Subcutaneous abdominal adipose tissue (tissue), 5 donors: Measurements from ENCODE around the gene C17orf75.
"Not testable (repeated sequence)": the region's sequence is repeated elsewhere in the genome, so short reads cannot be mapped to it uniquely, and the experiment has no call there.

ENCODE experiments used
- H3K27ac ChIP-seq: one replicate; pipeline ENCODE4 v1.7.0; 2013; ENCODE audit warnings: low read depth, mild to moderate bottlenecking, inconsistent platforms, low read length, moderate library complexity
- H3K27me3 ChIP-seq, 5 donors: one replicate each; pipeline ENCODE4 v1.7.0; 2013; ENCODE audit warnings: low read length in 5 of 5, inconsistent platforms in 1 of 5; ENCODE audit not compliant: control insufficient read depth in 5 of 5, insufficient read depth in 4 of 5
- H3K36me3 ChIP-seq, 5 donors: one replicate each; pipeline ENCODE4 v1.7.0; 2013; ENCODE audit warnings: low read length in 5 of 5; ENCODE audit not compliant: control insufficient read depth in 5 of 5, insufficient read depth in 5 of 5
- H3K4me1 ChIP-seq, 5 donors: one replicate each; pipeline ENCODE4 v1.7.0; 2013; ENCODE audit warnings: low read length in 5 of 5, mild to moderate bottlenecking in 3 of 5, moderate library complexity in 1 of 5; ENCODE audit not compliant: control insufficient read depth in 5 of 5, insufficient read depth in 5 of 5
- H3K4me3 ChIP-seq, 5 donors: one replicate each; pipeline ENCODE4 v1.7.0; 2013; ENCODE audit warnings: low read length in 5 of 5, low read depth in 1 of 5
- H3K9ac ChIP-seq, 5 donors: one replicate each; pipeline ENCODE4 v1.7.0; 2013; ENCODE audit warnings: low read length in 5 of 5, mild to moderate bottlenecking in 4 of 5, moderate library complexity in 3 of 5
- H3K9me3 ChIP-seq, 5 donors: one replicate each; pipeline ENCODE4 v1.7.0; 2013; ENCODE audit warnings: low read length in 5 of 5; ENCODE audit not compliant: control insufficient read depth in 5 of 5
- donor health status: healthy.
- donor health status: healthy.
- donor health status: healthy.
- donor health status: healthy.
- donor health status: healthy.

C17orf75 gene, protein sequence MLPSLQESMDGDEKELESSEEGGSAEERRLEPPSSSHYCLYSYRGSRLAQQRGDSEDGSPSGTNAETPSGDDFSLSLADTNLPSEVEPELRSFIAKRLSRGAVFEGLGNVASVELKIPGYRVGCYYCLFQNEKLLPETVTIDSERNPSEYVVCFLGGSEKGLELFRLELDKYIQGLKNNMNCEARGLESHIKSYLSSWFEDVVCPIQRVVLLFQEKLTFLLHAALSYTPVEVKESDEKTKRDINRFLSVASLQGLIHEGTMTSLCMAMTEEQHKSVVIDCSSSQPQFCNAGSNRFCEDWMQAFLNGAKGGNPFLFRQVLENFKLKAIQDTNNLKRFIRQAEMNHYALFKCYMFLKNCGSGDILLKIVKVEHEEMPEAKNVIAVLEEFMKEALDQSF

GRCh38 chr17:32341857-32342602 is at the start of gene C17orf75:
C17orf75 (minus strand) TSS chr17:32342173; CDS start chr17:32342139, 34 bp downstream.
- Histone ChIP-seq H3K9ac (peak within 1 kb of the TSS; percentile 61 to 86 (median 84)), H3K4me1 (peaks cover 6 to 21% (median 17%) of the 10 kb centered on the region in 5 donors), H3K36me3 (peaks cover 5 to 19% (median 13%) of the 10 kb centered on the region in 5 donors), H3K27me3 (no peaks in the 10 kb centered on the region), H3K9me3 (no peaks in the 10 kb centered on the region), H3K4me3 (peak within 1 kb of the TSS; percentile 82 to 89 (median 84)), H3K27ac (peak within 1 kb of the TSS; percentile 62)

- H3K36me3 ChIP-seq: peaks cover 0 to 16% (median 3%) of the 10 kb centered on the region in 5 donors
These were observed 46.9 kb upstream of the C17orf75 start for GRCh38 chr17:32388613-32389459.

DNA sequence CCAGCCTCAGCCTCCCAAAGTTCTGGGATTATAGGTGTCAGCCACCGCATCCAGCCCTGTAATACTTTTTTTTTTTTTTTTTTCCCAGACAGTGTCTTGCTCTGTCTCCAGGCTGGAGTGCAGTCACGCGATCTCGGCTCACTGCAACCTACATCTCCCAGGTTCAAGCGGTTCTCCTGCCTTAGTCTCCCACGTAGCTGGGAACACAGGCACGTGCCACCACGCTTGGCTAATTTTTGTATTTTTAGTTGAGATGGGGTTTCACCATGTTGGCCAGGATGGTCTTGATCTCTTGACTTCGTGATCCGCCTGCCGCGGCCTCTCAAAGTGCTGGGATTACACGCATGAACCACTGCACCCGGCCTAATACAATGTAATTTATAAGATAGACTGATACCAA is 46.2 kb upstream of the C17orf75 start:
- not testable (repeated sequence) for H3K27me3 ChIP-seq, H3K9ac ChIP-seq, H3K4me3 ChIP-seq, H3K4me1 ChIP-seq, H3K27ac ChIP-seq, H3K9me3 ChIP-seq
- peaks cover 2 to 20% (median 3%) of the 10 kb centered on the region in 5 donors for H3K36me3 ChIP-seq

More at GRCh38 chr17:32388613-32389459, 46.9 kb upstream of the C17orf75 start:
- H3K4me1 ChIP-seq: no peaks in the 10 kb centered on the region
- H3K27me3 ChIP-seq: no peaks in the 10 kb centered on the region
- H3K9ac ChIP-seq: no peak overlapping the region
- no peak overlapping the region for H3K27ac ChIP-seq
- H3K4me3 ChIP-seq: no peak overlapping the region
- no peaks in the 10 kb centered on the region for H3K9me3 ChIP-seq

DNA sequence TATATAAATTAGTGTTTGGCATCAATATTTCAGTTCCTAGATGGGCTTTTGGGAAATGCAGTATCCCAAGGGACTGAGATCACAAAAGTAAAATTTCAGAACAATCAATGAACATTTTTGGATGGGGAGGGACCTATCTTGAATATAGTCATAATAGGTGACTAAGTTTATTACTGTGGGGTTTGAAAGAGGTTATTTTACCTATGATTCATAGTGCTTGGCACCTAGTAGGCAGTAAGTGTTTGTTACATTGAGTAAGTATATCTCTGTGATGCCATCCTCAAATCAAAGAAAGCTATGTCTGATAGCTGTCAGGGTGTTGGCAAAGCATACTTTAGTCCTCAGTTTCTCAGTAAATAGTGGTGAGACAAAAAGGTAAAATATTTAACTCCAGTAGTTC is 44.9 kb upstream of the C17orf75 start:
- H3K36me3 ChIP-seq: peaks cover 8 to 32% (median 14%) of the 10 kb centered on the region in 5 donors
- no peak overlapping the region for H3K9ac ChIP-seq
- H3K27me3 ChIP-seq: no peaks in the 10 kb centered on the region
- no peak overlapping the region for H3K27ac ChIP-seq
- no peaks in the 10 kb centered on the region for H3K4me1 ChIP-seq
- H3K4me3 ChIP-seq: no peak overlapping the region
- H3K9me3 ChIP-seq: no peaks in the 10 kb centered on the region

GRCh38 chr17:32385971-32386370 is 44.0 kb upstream of the C17orf75 start:
- no peak overlapping the region for H3K4me3 ChIP-seq
- H3K9ac ChIP-seq: no peak overlapping the region
- H3K4me1 ChIP-seq: no peaks in the 10 kb centered on the region
- no peaks in the 10 kb centered on the region for H3K9me3 ChIP-seq
- peak overlapping the region; percentile 16 for H3K27ac ChIP-seq
- peaks cover 11 to 39% (median 17%) of the 10 kb centered on the region in 5 donors for H3K36me3 ChIP-seq
- H3K27me3 ChIP-seq: no peaks in the 10 kb centered on the region

- no peaks in the 10 kb centered on the region for H3K27me3 ChIP-seq
- no peak overlapping the region for H3K4me3 ChIP-seq
- H3K9ac ChIP-seq: no peak overlapping the region
- H3K36me3 ChIP-seq: peaks cover 13 to 47% (median 21%) of the 10 kb centered on the region in 5 donors
- H3K9me3 ChIP-seq: no peaks in the 10 kb centered on the region
- no peaks in the 10 kb centered on the region for H3K4me1 ChIP-seq
- no peak overlapping the region for H3K27ac ChIP-seq
These were observed 43.1 kb upstream of the C17orf75 start for GRCh38 chr17:32385121-32385520.

DNA sequence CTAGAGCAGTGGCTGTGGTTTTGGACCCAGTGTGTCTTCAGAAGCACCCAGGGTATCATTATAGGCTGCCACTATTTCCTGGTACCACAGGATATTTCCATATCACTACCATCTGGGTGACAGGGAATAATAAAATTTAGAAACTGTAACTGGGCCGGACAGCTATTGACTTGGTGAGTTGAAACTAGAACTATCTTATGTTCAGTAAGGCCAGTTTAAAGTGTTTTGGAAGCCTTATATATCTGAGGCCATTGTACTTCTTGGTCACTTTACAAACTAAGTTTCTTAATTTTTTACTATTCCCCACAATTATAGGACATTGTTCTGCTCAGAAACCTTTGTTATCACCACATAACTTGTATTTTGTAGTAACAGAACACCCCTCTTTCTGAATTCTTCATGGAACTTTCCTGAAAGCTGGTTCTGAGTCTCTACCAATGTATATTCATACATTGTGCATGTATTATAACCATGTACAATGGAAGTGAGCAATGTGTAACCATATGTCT is 42.0 kb upstream of the C17orf75 start:
- H3K36me3 ChIP-seq: peaks cover 24 to 53% (median 30%) of the 10 kb centered on the region in 5 donors
- no peak overlapping the region for H3K27ac ChIP-seq
- no peaks in the 10 kb centered on the region for H3K9me3 ChIP-seq
- H3K4me1 ChIP-seq: no peaks in the 10 kb centered on the region
- no peaks in the 10 kb centered on the region for H3K27me3 ChIP-seq
- no peak overlapping the region for H3K9ac ChIP-seq
- no peak overlapping the region for H3K4me3 ChIP-seq

- Histone ChIP-seq H3K36me3 (peaks cover 33 to 53% (median 43%) of the 10 kb centered on the region in 5 donors), H3K27me3 (no peaks in the 10 kb centered on the region), H3K4me1 (no peaks in the 10 kb centered on the region), H3K4me3 (no peak overlapping the region), H3K27ac (no peak overlapping the region), H3K9ac (no peak overlapping the region), H3K9me3 (no peaks in the 10 kb centered on the region)
These were observed 40.7 kb upstream of the C17orf75 start for GRCh38 chr17:32382526-32383223.

- no peak overlapping the region for H3K9ac ChIP-seq
- H3K4me3 ChIP-seq: no peak overlapping the region
- no peaks in the 10 kb centered on the region for H3K27me3 ChIP-seq
- no peaks in the 10 kb centered on the region for H3K9me3 ChIP-seq
- no peak overlapping the region for H3K27ac ChIP-seq
- peaks cover 65 to 90% (median 75%) of the 10 kb centered on the region in 5 donors for H3K36me3 ChIP-seq
- peaks cover 0 to 3% (median 0%) of the 10 kb centered on the region in 5 donors for H3K4me1 ChIP-seq
These were observed 28.5 kb upstream of the C17orf75 start for GRCh38 chr17:32370426-32370825.
